ENCODE data around the gene TPK1. TPM values are rescaled to one million over a fixed set of nuclear protein-coding genes. Genes with fewer than 3 reads are reported as not detected.

Gene TPK1
- total and polyA plus RNA-seq, 7 experiments from 2014 or later: 18.2 to 32.9 (median 26.3) TPM

GRCh38 chr7:144761493-144761892 is 74.4 kb downstream of the TPK1 start:
- no peaks in the 10 kb centered on the region for H3K27me3 ChIP-seq (ENCODE audit: control insufficient read depth in 2 of 2, insufficient read depth in 2 of 2, low read length in 2 of 2)
- H3K4me3 ChIP-seq (ENCODE audit: low read length): no peak overlapping the region
- CTCF ChIA-PET: no interaction called here
- peaks cover 0 to 4% (median under 1%) of the 10 kb centered on the region in 11 donors for H3K9me3 Mint-ChIP-seq
- H3K36me3 Mint-ChIP-seq: peaks cover 11 to 71% (median 30%) of the 10 kb centered on the region in 5 donors
- no peak overlapping the region for H3K4me3 Mint-ChIP-seq
- DNase-seq: no peak
- intact Hi-C loops (cut with micrococcal nuclease): no loop called here
- no peak overlapping the region for H3K27ac Mint-ChIP-seq
- no peaks in the 10 kb centered on the region for H3K27me3 Mint-ChIP-seq
- no peaks in the 10 kb centered on the region for H3K9me3 ChIP-seq (ENCODE audit: control insufficient read depth in 2 of 3, low read length in 3 of 3)
- peaks cover 0 to 5% (median 0%) of the 10 kb centered on the region in 7 donors for H3K4me1 Mint-ChIP-seq
- no peak for ATAC-seq
- H3K4me1 ChIP-seq (ENCODE audit: control insufficient read depth in 2 of 2, insufficient read depth in 2 of 2, low read length in 2 of 2): no peaks in the 10 kb centered on the region
- no peaks in the 10 kb centered on the region for H3K36me3 ChIP-seq (ENCODE audit: control insufficient read depth in 2 of 3, insufficient read depth in 3 of 3, low read length in 3 of 3)
- POLR2A ChIA-PET: interaction anchor here (1.2 kb wide), 1 partner anchor 12 kb away, joined by 4 read pairs; no protein-coding TSS in a partner anchor
- no peak overlapping the region for H3K27ac ChIP-seq (ENCODE audit: low read depth, low read length)

- DNase-seq (no peak), ATAC-seq (no peak)
- ChIA-PET POLR2A (interaction anchor here (1.0 kb wide), 1 partner anchor 13 kb away, joined by 3 read pairs; no protein-coding TSS in a partner anchor), CTCF (no interaction called here)
- no peaks in the 10 kb centered on the region for H3K27me3 ChIP-seq (ENCODE audit: control insufficient read depth in 2 of 2, insufficient read depth in 2 of 2, low read length in 2 of 2)
- H3K4me3 Mint-ChIP-seq: no peak overlapping the region
- no peaks in the 10 kb centered on the region for H3K9me3 ChIP-seq (ENCODE audit: control insufficient read depth in 2 of 3, low read length in 3 of 3)
- peaks cover 0 to 5% (median 0%) of the 10 kb centered on the region in 7 donors for H3K4me1 Mint-ChIP-seq
- no peak overlapping the region for H3K4me3 ChIP-seq (ENCODE audit: low read length)
- H3K9me3 Mint-ChIP-seq: peaks cover 0 to 11% (median 4%) of the 10 kb centered on the region in 11 donors
- H3K4me1 ChIP-seq (ENCODE audit: control insufficient read depth in 2 of 2, insufficient read depth in 2 of 2, low read length in 2 of 2): no peaks in the 10 kb centered on the region
- peaks cover 12 to 75% (median 41%) of the 10 kb centered on the region in 5 donors for H3K36me3 Mint-ChIP-seq
- intact Hi-C loops (cut with micrococcal nuclease): no loop called here
- H3K27ac Mint-ChIP-seq: no peak overlapping the region
- H3K27ac ChIP-seq (ENCODE audit: low read depth, low read length): no peak overlapping the region
- H3K27me3 Mint-ChIP-seq: no peaks in the 10 kb centered on the region
- no peaks in the 10 kb centered on the region for H3K36me3 ChIP-seq (ENCODE audit: control insufficient read depth in 2 of 3, insufficient read depth in 3 of 3, low read length in 3 of 3)
Measured at GRCh38 chr7:144759653-144760052, 76.2 kb downstream of the TPK1 start.

GRCh38 chr7:144747936-144748335 is 87.9 kb downstream of the TPK1 start:
- Mint-ChIP-seq H3K27me3 (no peaks in the 10 kb centered on the region), H3K4me3 (no peak overlapping the region), H3K4me1 (peaks cover 0 to 6% (median 0%) of the 10 kb centered on the region in 7 donors), H3K27ac (no peak overlapping the region), H3K9me3 (peaks cover 0 to 18% (median 5%) of the 10 kb centered on the region in 11 donors), H3K36me3 (peaks cover 1 to 18% (median 13%) of the 10 kb centered on the region in 5 donors)
- Histone ChIP-seq H3K4me1 (ENCODE audit: control insufficient read depth in 2 of 2, insufficient read depth in 2 of 2, low read length in 2 of 2) (no peaks in the 10 kb centered on the region), H3K27ac (ENCODE audit: low read depth, low read length) (no peak overlapping the region), H3K36me3 (ENCODE audit: control insufficient read depth in 2 of 3, insufficient read depth in 3 of 3, low read length in 3 of 3) (no peaks in the 10 kb centered on the region), H3K4me3 (ENCODE audit: low read length) (no peak overlapping the region), H3K27me3 (ENCODE audit: control insufficient read depth in 2 of 2, insufficient read depth in 2 of 2, low read length in 2 of 2) (no peaks in the 10 kb centered on the region), H3K9me3 (ENCODE audit: control insufficient read depth in 2 of 3, low read length in 3 of 3) (no peaks in the 10 kb centered on the region)
- intact Hi-C loops (cut with micrococcal nuclease): no loop called here
- POLR2A ChIA-PET: interaction anchor here (2.9 kb wide), 1 partner anchor 88 kb away, joined by 10 read pairs; the partner anchor contains the start of gene TPK1
- CTCF ChIA-PET: no interaction called here
- ATAC-seq (no peak), DNase-seq (no peak)

- H3K4me1 Mint-ChIP-seq: peaks cover 0 to 15% (median 11%) of the 10 kb centered on the region in 7 donors
- intact Hi-C loops (cut with micrococcal nuclease): loop anchor here (1.0 to 5.0 kb wide), 8 partner anchors 47 to 1351 kb away; no protein-coding TSS in a partner anchor
- peak; percentile 67 for ATAC-seq
- no peak overlapping the region for H3K4me3 Mint-ChIP-seq
- Histone ChIP-seq H3K27ac (ENCODE audit: low read depth, low read length) (no peak overlapping the region), H3K36me3 (ENCODE audit: control insufficient read depth in 2 of 3, insufficient read depth in 3 of 3, low read length in 3 of 3) (no peaks in the 10 kb centered on the region), H3K27me3 (ENCODE audit: control insufficient read depth in 2 of 2, insufficient read depth in 2 of 2, low read length in 2 of 2) (no peaks in the 10 kb centered on the region), H3K9me3 (ENCODE audit: control insufficient read depth in 2 of 3, low read length in 3 of 3) (no peaks in the 10 kb centered on the region), H3K4me3 (ENCODE audit: low read length) (no peak overlapping the region), H3K4me1 (ENCODE audit: control insufficient read depth in 2 of 2, insufficient read depth in 2 of 2, low read length in 2 of 2) (no peaks in the 10 kb centered on the region)
- ChIA-PET POLR2A (interaction anchor here (4.2 kb wide), 1 partner anchor 97 kb away, joined by 33 read pairs; the partner anchor contains the start of gene TPK1), CTCF (interaction anchor here (0.9 to 2.8 kb wide), 3 partner anchors 97 to 300 kb away, joined by 3 to 15 read pairs (median 7); partner anchors contain the start of gene TPK1)
- no peak overlapping the region for H3K27ac Mint-ChIP-seq
- DNase-seq: peak in 7 of 9 donors; percentile 9 to 55 (median 43)
- H3K27me3 Mint-ChIP-seq: no peaks in the 10 kb centered on the region
- H3K36me3 Mint-ChIP-seq: peaks cover 0 to 12% (median 4%) of the 10 kb centered on the region in 5 donors
- H3K9me3 Mint-ChIP-seq: no peaks in the 10 kb centered on the region
Measured at GRCh38 chr7:144738708-144739314, 97.0 kb downstream of the TPK1 start.

GRCh38 chr7:144738146-144738545 is 97.7 kb downstream of the TPK1 start:
- no peak for DNase-seq
- intact Hi-C loops (cut with micrococcal nuclease): loop anchor here (1.0 to 5.0 kb wide), 8 partner anchors 48 to 1352 kb away; no protein-coding TSS in a partner anchor
- Histone ChIP-seq H3K9me3 (ENCODE audit: control insufficient read depth in 2 of 3, low read length in 3 of 3) (no peaks in the 10 kb centered on the region), H3K4me3 (ENCODE audit: low read length) (no peak overlapping the region), H3K27ac (ENCODE audit: low read depth, low read length) (no peak overlapping the region), H3K4me1 (ENCODE audit: control insufficient read depth in 2 of 2, insufficient read depth in 2 of 2, low read length in 2 of 2) (no peaks in the 10 kb centered on the region), H3K27me3 (ENCODE audit: control insufficient read depth in 2 of 2, insufficient read depth in 2 of 2, low read length in 2 of 2) (no peaks in the 10 kb centered on the region), H3K36me3 (ENCODE audit: control insufficient read depth in 2 of 3, insufficient read depth in 3 of 3, low read length in 3 of 3) (no peaks in the 10 kb centered on the region)
- ChIA-PET CTCF (interaction anchor here (2.0 to 2.8 kb wide), 2 partner anchors 97 to 118 kb away, joined by 7 to 15 read pairs; partner anchors contain the start of gene TPK1), POLR2A (interaction anchor here (4.2 kb wide), 1 partner anchor 97 kb away, joined by 33 read pairs; the partner anchor contains the start of gene TPK1)
- H3K27ac Mint-ChIP-seq: no peak overlapping the region
- peaks cover 0 to 9% (median 0%) of the 10 kb centered on the region in 5 donors for H3K36me3 Mint-ChIP-seq
- H3K27me3 Mint-ChIP-seq: no peaks in the 10 kb centered on the region
- no peak overlapping the region for H3K4me3 Mint-ChIP-seq
- H3K4me1 Mint-ChIP-seq: peaks cover 0 to 15% (median 11%) of the 10 kb centered on the region in 7 donors
- no peak for ATAC-seq
- no peaks in the 10 kb centered on the region for H3K9me3 Mint-ChIP-seq

GRCh38 chr7:144736880-144737493 is 98.9 kb downstream of the TPK1 start:
- DNase-seq (no peak), ATAC-seq (no peak)
- H3K4me1 ChIP-seq (ENCODE audit: control insufficient read depth in 2 of 2, insufficient read depth in 2 of 2, low read length in 2 of 2): no peaks in the 10 kb centered on the region
- H3K27me3 Mint-ChIP-seq: no peaks in the 10 kb centered on the region
- H3K4me1 Mint-ChIP-seq: peaks cover 0 to 15% (median 11%) of the 10 kb centered on the region in 7 donors
- no peaks in the 10 kb centered on the region for H3K9me3 Mint-ChIP-seq
- intact Hi-C loops (cut with micrococcal nuclease): loop anchor here in 1 of 2 donors (5.0 kb wide), 1 partner anchor 185 kb away; no protein-coding TSS in a partner anchor
- ChIA-PET CTCF (interaction anchor here (1.1 kb wide), 1 partner anchor 99 kb away, joined by 3 read pairs; the partner anchor contains the start of gene TPK1), POLR2A (no interaction called here)
- H3K9me3 ChIP-seq (ENCODE audit: control insufficient read depth in 2 of 3, low read length in 3 of 3): no peaks in the 10 kb centered on the region
- no peak overlapping the region for H3K27ac Mint-ChIP-seq
- no peak overlapping the region for H3K4me3 ChIP-seq (ENCODE audit: low read length)
- H3K27ac ChIP-seq (ENCODE audit: low read depth, low read length): no peak overlapping the region
- no peaks in the 10 kb centered on the region for H3K36me3 ChIP-seq (ENCODE audit: control insufficient read depth in 2 of 3, insufficient read depth in 3 of 3, low read length in 3 of 3)
- no peak overlapping the region for H3K4me3 Mint-ChIP-seq
- peaks cover 0 to 15% (median 0%) of the 10 kb centered on the region in 5 donors for H3K36me3 Mint-ChIP-seq
- H3K27me3 ChIP-seq (ENCODE audit: control insufficient read depth in 2 of 2, insufficient read depth in 2 of 2, low read length in 2 of 2): no peaks in the 10 kb centered on the region
